HEK293 (cell line): Measurements from ENCODE around the gene MVB12B.

Experiments used
- CTCF ChIA-PET: fragments of 350-600 bp; formaldehyde crosslinking; extraction: SDS; loops from one replicate; lab custom pipeline; 2021; ENCODE audit warnings: antibody characterized with exemption; lab: Yijun Ruan, JAX
- POLR2A ChIA-PET: fragments of 300-600 bp; formaldehyde crosslinking; extraction: SDS; loops from one replicate; lab custom pipeline; 2020; ENCODE audit warnings: antibody characterized with exemption, inconsistent platforms; lab: Yijun Ruan, JAX
- H3K27ac ChIP-seq: fragments of 200-500 bp; sonication (Bioruptor generic); 2 replicates; pipeline ENCODE4 v1.5.1; 2014; ENCODE audit warnings: low read depth, low read length, control low read depth, inconsistent platforms; ENCODE audit errors: extremely low read depth
- H3K36me3 ChIP-seq, 2 experiments: fragments of 200-500 bp in 1 of 2; sonication (Bioruptor generic) in 1 of 2; 1 replicate in 1 of 2; 2 replicates in 1 of 2; pipeline ENCODE4 v1.5.1; 2014 to 2017; ENCODE audit warnings: inconsistent platforms in 2 of 2, low read length in 2 of 2; ENCODE audit not compliant: control insufficient read depth in 2 of 2, insufficient read depth in 1 of 2
- H3K4me1 ChIP-seq: fragments of 200-500 bp; sonication (Bioruptor generic); 2 replicates; pipeline ENCODE4 v1.5.1; 2014; ENCODE audit warnings: mild to moderate bottlenecking, low read length, inconsistent platforms; ENCODE audit not compliant: control insufficient read depth, insufficient read depth
- H3K4me3 ChIP-seq: 2 replicates; pipeline ENCODE4 v1.5.1; 2011; ENCODE audit warnings: low read depth, mild to moderate bottlenecking, control low read depth, low read length, moderate library complexity
- H3K9me3 ChIP-seq: fragments of 200-500 bp; sonication (Bioruptor generic); 2 replicates; pipeline ENCODE4 v1.5.1; 2014; ENCODE audit warnings: low read depth, low read length, inconsistent platforms; ENCODE audit not compliant: control insufficient read depth, insufficient read depth
- GFI1B ChIP-seq: fragments of 450-650 bp; formaldehyde crosslinking; IDR thresholded peaks from 2 replicates; pipeline ENCODE4 v1.5.1; 2016; ENCODE audit warnings: missing biosample characterization, missing genetic modification characterization
- GLIS1 ChIP-seq: fragments of 450-650 bp; formaldehyde crosslinking; IDR thresholded peaks from 2 replicates; pipeline ENCODE4 v1.5.1; 2016; ENCODE audit warnings: missing biosample characterization, missing genetic modification characterization
- KLF9 ChIP-seq: fragments of 450-650 bp; formaldehyde crosslinking; IDR thresholded peaks from 2 replicates; pipeline ENCODE4 v1.5.1; 2016; ENCODE audit warnings: missing biosample characterization, missing genetic modification characterization, low read depth
- REPIN1 ChIP-seq: fragments of 450-650 bp; formaldehyde crosslinking; IDR thresholded peaks from 2 replicates; pipeline ENCODE4 v1.5.1; 2017; ENCODE audit warnings: missing biosample characterization, missing genetic modification characterization, low read depth
- SCRT1 ChIP-seq: fragments of 450-650 bp; formaldehyde crosslinking; IDR thresholded peaks from 2 replicates; pipeline ENCODE4 v1.5.1; 2016; ENCODE audit warnings: missing biosample characterization, missing genetic modification characterization, borderline replicate concordance
- SP2 ChIP-seq: fragments of 450-650 bp; formaldehyde crosslinking; IDR thresholded peaks from 2 replicates; pipeline ENCODE4 v1.5.1; 2016; ENCODE audit warnings: missing biosample characterization, missing genetic modification characterization
- YY2 ChIP-seq: fragments of 450-650 bp; formaldehyde crosslinking; IDR thresholded peaks from 2 replicates; pipeline ENCODE4 v1.5.1; 2016; ENCODE audit warnings: missing biosample characterization, missing genetic modification characterization
- ZBTB48 ChIP-seq: fragments of 450-650 bp; formaldehyde crosslinking; IDR thresholded peaks from 2 replicates; pipeline ENCODE4 v1.5.1; 2016; ENCODE audit warnings: missing biosample characterization, missing genetic modification characterization
- ZNF10 ChIP-seq: fragments of 450-650 bp; formaldehyde crosslinking; IDR thresholded peaks from 2 replicates; pipeline ENCODE4 v1.5.1; 2017; ENCODE audit warnings: missing biosample characterization, missing genetic modification characterization
- ZNF155 ChIP-seq: fragments of 450-650 bp; formaldehyde crosslinking; IDR thresholded peaks from 2 replicates; pipeline ENCODE4 v1.5.1; 2016; ENCODE audit warnings: missing biosample characterization, missing genetic modification characterization
- ZNF223 ChIP-seq: fragments of 450-650 bp; formaldehyde crosslinking; IDR thresholded peaks from 2 replicates; pipeline ENCODE4 v1.5.1; 2016; ENCODE audit warnings: missing biosample characterization, missing genetic modification characterization
- ZNF274 ChIP-seq, 2 experiments: fragments of 200-500 bp in 1 of 2; fragments of 450-650 bp in 1 of 2; sonication (Bioruptor generic) in 1 of 2; formaldehyde crosslinking in 1 of 2; IDR thresholded peaks; 2 replicates each; pipeline versions ENCODE4 v1.5.1 to v1.6.1; 2014 to 2016; ENCODE audit warnings: borderline replicate concordance in 1 of 2, inconsistent platforms in 1 of 2, low read length in 1 of 2, missing biosample characterization in 1 of 2, missing genetic modification characterization in 1 of 2
- ZNF416 ChIP-seq: fragments of 450-650 bp; formaldehyde crosslinking; IDR thresholded peaks from 2 replicates; pipeline ENCODE4 v1.5.1; 2016; ENCODE audit warnings: missing biosample characterization, missing genetic modification characterization
- ZNF529 ChIP-seq: fragments of 450-650 bp; formaldehyde crosslinking; IDR thresholded peaks from 2 replicates; pipeline ENCODE4 v1.5.1; 2017; ENCODE audit warnings: missing genetic modification characterization, missing biosample characterization; ENCODE audit not compliant: insufficient replicate concordance
- ZNF530 ChIP-seq: fragments of 450-650 bp; formaldehyde crosslinking; IDR thresholded peaks from 2 replicates; pipeline ENCODE4 v1.5.1; 2016; ENCODE audit warnings: low read depth, missing biosample characterization, missing genetic modification characterization
- ZNF555 ChIP-seq: fragments of 450-650 bp; formaldehyde crosslinking; conservative IDR thresholded peaks from 2 replicates; pipeline ENCODE4 v1.5.1; 2017; ENCODE audit warnings: missing biosample characterization, mild to moderate bottlenecking, missing genetic modification characterization, inconsistent platforms
- ZNF624 ChIP-seq: fragments of 450-650 bp; formaldehyde crosslinking; IDR thresholded peaks from 2 replicates; pipeline ENCODE4 v1.5.1; 2017; ENCODE audit warnings: missing biosample characterization, missing genetic modification characterization
- ZNF707 ChIP-seq: fragments of 450-650 bp; formaldehyde crosslinking; IDR thresholded peaks from 2 replicates; pipeline ENCODE4 v1.5.1; 2016; ENCODE audit warnings: missing biosample characterization, missing genetic modification characterization
- ZNF785 ChIP-seq: fragments of 450-650 bp; formaldehyde crosslinking; IDR thresholded peaks from 2 replicates; pipeline ENCODE4 v1.5.1; 2016; ENCODE audit warnings: missing biosample characterization, missing genetic modification characterization
- ZNF792 ChIP-seq: fragments of 450-650 bp; formaldehyde crosslinking; IDR thresholded peaks from 2 replicates; pipeline ENCODE4 v1.5.1; 2016; ENCODE audit warnings: missing biosample characterization, missing genetic modification characterization
- TF ChIP-seq, protein P1 (sequence below): fragments of 450-650 bp; formaldehyde crosslinking; optimal IDR thresholded peaks from 2 replicates; pipeline ENCODE3; 2016; ENCODE audit warnings: missing biosample characterization, mild to moderate bottlenecking, missing genetic modification characterization
- TF ChIP-seq, protein P2 (sequence below): fragments of 450-650 bp; formaldehyde crosslinking; IDR thresholded peaks from 2 replicates; pipeline ENCODE4 v1.5.1; 2016; ENCODE audit warnings: missing biosample characterization, missing genetic modification characterization
- TF ChIP-seq, protein P3 (sequence below): sonication (generic); formaldehyde crosslinking; IDR thresholded peaks from 2 replicates; pipeline ENCODE4 v1.8.1; 2022; ENCODE audit warnings: mild to moderate bottlenecking, moderate library complexity, missing genetic modification reagents
- TF ChIP-seq, protein P4 (sequence below): fragments of 450-650 bp; formaldehyde crosslinking; conservative IDR thresholded peaks from 2 replicates; pipeline ENCODE4 v1.5.1; 2016; ENCODE audit warnings: low read depth, missing biosample characterization, missing genetic modification characterization
- TF ChIP-seq, protein P5 (sequence below): fragments of 450-650 bp; formaldehyde crosslinking; IDR thresholded peaks from 2 replicates; pipeline ENCODE4; 2016; ENCODE audit warnings: missing biosample characterization, missing genetic modification characterization

The MVB12B gene

DNA sequence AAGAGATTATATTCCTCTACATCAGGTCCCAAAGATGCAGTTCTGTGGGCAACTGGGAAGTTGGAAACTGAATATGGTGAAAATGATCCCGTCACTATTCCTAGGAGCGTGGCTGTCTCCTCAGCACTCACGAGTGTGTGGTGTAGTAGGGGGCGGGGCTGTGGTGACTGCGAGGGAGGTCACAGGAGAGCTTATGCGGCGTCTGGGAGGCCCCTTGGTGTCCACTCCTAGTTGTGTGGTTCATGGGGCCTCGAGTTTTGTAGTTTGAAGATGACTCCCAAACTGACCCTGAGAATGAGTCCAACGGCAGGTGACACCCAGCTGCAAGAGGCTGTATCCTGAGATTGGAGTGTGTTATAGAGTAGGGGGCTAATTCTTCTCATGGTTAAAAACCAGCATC, 68.2 kb downstream of the MVB12B start:
- Histone ChIP-seq H3K27ac (no peak overlapping the region), H3K4me3 (no peak overlapping the region), H3K36me3 (peaks cover 0 to 68% of the 10 kb centered on the region in 2 experiments; a peak in 1 of 3 replicates), H3K4me1 (no peaks in the 10 kb centered on the region), H3K9me3 (no peaks in the 10 kb centered on the region)
- ChIA-PET POLR2A (no interaction called here), CTCF (interaction anchor here (2.9 to 5.7 kb wide), 2 partner anchors 92 to 97 kb away, joined by 12 to 35 read pairs; no protein-coding TSS in a partner anchor)
- TF ChIP-seq ZBTB48 (tag by site-specific recombination), result no peak
- TF ChIP-seq, protein P1, sequence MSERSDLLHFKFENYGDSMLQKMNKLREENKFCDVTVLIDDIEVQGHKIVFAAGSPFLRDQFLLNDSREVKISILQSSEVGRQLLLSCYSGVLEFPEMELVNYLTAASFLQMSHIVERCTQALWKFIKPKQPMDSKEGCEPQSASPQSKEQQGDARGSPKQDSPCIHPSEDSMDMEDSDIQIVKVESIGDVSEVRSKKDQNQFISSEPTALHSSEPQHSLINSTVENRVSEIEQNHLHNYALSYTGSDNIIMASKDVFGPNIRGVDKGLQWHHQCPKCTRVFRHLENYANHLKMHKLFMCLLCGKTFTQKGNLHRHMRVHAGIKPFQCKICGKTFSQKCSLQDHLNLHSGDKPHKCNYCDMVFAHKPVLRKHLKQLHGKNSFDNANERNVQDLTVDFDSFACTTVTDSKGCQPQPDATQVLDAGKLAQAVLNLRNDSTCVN (tag by site-specific recombination), result no peak
- TF ChIP-seq REPIN1, result no peak
- TF ChIP-seq ZNF792, result no peak
- no peak for TF ChIP-seq ZNF530
- no peak for TF ChIP-seq KLF9 (tag by site-specific recombination)
- TF ChIP-seq ZNF10 (tag by site-specific recombination), result no peak
- no peak for TF ChIP-seq ZNF223 (tag by site-specific recombination)
- no peak for TF ChIP-seq ZNF155 (tag by site-specific recombination)
- TF ChIP-seq ZNF624 (tag by site-specific recombination), result no peak
- no peak for TF ChIP-seq GLIS1
- TF ChIP-seq ZNF785 (tag by site-specific recombination), result no peak
- no peak for TF ChIP-seq SP2 (tag by site-specific recombination)
- TF ChIP-seq, protein P2, sequence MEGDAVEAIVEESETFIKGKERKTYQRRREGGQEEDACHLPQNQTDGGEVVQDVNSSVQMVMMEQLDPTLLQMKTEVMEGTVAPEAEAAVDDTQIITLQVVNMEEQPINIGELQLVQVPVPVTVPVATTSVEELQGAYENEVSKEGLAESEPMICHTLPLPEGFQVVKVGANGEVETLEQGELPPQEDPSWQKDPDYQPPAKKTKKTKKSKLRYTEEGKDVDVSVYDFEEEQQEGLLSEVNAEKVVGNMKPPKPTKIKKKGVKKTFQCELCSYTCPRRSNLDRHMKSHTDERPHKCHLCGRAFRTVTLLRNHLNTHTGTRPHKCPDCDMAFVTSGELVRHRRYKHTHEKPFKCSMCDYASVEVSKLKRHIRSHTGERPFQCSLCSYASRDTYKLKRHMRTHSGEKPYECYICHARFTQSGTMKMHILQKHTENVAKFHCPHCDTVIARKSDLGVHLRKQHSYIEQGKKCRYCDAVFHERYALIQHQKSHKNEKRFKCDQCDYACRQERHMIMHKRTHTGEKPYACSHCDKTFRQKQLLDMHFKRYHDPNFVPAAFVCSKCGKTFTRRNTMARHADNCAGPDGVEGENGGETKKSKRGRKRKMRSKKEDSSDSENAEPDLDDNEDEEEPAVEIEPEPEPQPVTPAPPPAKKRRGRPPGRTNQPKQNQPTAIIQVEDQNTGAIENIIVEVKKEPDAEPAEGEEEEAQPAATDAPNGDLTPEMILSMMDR, result no peak
- TF ChIP-seq, protein P3, sequence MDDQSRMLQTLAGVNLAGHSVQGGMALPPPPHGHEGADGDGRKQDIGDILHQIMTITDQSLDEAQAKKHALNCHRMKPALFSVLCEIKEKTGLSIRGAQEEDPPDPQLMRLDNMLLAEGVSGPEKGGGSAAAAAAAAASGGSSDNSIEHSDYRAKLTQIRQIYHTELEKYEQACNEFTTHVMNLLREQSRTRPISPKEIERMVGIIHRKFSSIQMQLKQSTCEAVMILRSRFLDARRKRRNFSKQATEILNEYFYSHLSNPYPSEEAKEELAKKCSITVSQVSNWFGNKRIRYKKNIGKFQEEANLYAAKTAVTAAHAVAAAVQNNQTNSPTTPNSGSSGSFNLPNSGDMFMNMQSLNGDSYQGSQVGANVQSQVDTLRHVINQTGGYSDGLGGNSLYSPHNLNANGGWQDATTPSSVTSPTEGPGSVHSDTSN (CRISPR knock-in tag), result no peak
- TF ChIP-seq ZNF274 (IDR thresholded peaks at IDR 0.05; ENCODE audit: low read length), result no peak
- no peak for TF ChIP-seq ZNF274 (tag by site-specific recombination; IDR thresholded peaks at IDR 0.05; ENCODE audit: borderline replicate concordance)

DNA sequence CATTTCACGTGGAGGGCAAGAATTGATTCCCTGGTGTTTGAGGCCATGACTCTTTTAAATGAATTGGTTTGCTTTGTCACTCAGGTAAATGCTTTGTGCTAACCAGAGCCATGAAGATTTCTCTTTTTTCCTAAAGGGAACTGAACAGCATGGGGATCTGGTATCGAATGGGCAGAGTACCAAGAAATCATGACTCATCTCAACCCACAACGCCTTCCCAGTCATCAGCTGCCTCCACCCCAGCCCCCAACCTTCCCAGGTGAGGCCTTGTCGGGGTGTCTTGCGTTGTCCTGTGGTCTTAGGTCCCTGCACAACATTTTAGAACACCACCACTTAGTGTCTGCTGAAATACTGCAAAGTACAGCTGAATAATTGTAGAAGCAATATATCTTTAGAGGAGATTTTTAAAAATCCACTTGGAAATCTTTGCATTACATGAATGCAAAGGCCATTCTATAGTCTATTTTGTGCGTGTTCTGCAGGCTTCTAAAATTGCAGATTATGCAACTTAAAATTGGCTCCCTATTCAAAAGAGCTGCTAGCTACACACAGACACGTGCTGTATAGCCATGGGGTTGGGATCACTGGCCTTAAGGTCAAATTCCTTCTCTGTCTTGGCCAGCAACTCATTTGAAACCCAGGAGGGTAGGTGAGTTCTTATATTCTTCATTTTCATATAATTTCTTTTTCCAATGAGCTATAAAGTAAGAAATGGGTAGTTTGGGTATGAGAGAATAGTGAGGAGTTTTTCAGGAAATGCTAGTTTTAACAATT, 69.0 kb downstream of the MVB12B start:
- no peaks in the 10 kb centered on the region for H3K9me3 ChIP-seq
- ChIA-PET POLR2A (no interaction called here), CTCF (interaction anchor here (0.6 to 5.7 kb wide), 11 partner anchors 11 to 988 kb away, joined by 3 to 35 read pairs (median 5); no protein-coding TSS in a partner anchor)
- H3K36me3 ChIP-seq, result peaks cover 0 to 65% of the 10 kb centered on the region in 2 experiments; a peak in 1 of 3 replicates
- no peak overlapping the region for H3K4me3 ChIP-seq
- H3K27ac ChIP-seq, result no peak overlapping the region
- no peaks in the 10 kb centered on the region for H3K4me1 ChIP-seq
- TF ChIP-seq YY2 (tag by site-specific recombination) (no peak), ZNF555 (tag by site-specific recombination) (no peak), ZNF707 (tag by site-specific recombination) (no peak), SCRT1 (tag by site-specific recombination) (no peak), GFI1B (no peak), ZNF529 (tag by site-specific recombination) (no peak), ZNF416 (no peak)
- TF ChIP-seq, protein P4, sequence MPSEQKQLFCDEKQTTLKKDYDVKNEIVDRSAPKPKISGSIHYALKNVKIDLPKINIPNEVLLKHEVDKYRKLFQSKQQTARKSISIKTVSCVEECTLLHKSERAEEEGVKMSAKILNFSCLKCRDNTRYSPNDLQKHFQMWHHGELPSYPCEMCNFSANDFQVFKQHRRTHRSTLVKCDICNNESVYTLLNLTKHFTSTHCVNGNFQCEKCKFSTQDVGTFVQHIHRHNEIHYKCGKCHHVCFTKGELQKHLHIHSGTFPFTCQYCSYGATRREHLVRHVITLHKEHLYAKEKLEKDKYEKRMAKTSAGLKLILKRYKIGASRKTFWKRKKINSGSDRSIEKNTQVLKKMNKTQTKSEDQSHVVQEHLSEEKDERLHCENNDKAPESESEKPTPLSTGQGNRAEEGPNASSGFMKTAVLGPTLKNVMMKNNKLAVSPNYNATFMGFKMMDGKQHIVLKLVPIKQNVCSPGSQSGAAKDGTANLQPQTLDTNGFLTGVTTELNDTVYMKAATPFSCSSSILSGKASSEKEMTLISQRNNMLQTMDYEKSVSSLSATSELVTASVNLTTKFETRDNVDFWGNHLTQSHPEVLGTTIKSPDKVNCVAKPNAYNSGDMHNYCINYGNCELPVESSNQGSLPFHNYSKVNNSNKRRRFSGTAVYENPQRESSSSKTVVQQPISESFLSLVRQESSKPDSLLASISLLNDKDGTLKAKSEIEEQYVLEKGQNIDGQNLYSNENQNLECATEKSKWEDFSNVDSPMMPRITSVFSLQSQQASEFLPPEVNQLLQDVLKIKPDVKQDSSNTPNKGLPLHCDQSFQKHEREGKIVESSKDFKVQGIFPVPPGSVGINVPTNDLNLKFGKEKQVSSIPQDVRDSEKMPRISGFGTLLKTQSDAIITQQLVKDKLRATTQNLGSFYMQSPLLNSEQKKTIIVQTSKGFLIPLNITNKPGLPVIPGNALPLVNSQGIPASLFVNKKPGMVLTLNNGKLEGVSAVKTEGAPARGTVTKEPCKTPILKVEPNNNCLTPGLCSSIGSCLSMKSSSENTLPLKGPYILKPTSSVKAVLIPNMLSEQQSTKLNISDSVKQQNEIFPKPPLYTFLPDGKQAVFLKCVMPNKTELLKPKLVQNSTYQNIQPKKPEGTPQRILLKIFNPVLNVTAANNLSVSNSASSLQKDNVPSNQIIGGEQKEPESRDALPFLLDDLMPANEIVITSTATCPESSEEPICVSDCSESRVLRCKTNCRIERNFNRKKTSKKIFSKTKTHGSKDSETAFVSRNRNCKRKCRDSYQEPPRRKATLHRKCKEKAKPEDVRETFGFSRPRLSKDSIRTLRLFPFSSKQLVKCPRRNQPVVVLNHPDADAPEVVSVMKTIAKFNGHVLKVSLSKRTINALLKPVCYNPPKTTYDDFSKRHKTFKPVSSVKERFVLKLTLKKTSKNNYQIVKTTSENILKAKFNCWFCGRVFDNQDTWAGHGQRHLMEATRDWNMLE (tag by site-specific recombination), result no peak
- TF ChIP-seq, protein P5, sequence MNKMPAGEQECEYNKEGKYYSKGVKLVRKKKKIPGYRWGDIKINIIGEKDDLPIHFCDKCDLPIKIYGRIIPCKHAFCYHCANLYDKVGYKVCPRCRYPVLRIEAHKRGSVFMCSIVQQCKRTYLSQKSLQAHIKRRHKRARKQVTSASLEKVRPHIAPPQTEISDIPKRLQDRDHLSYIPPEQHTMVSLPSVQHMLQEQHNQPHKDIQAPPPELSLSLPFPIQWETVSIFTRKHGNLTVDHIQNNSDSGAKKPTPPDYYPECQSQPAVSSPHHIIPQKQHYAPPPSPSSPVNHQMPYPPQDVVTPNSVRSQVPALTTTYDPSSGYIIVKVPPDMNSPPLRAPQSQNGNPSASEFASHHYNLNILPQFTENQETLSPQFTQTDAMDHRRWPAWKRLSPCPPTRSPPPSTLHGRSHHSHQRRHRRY (tag by site-specific recombination), result no peak
